ENCODE results near the gene P4HA2. TPM values are rescaled to one million over a fixed set of nuclear protein-coding genes. Genes with fewer than 3 reads are reported as not detected.
A peak's percentile ranks its signal among the peaks of the same experiment; 100 is the strongest.

Gene P4HA2
- total RNA-seq, 1 donor from 2014 or later = 68.7 TPM

GRCh38 chr5:132272311-132273210, 44.9 kb upstream of the P4HA2 start:
- peaks cover 17% of the 10 kb centered on the region for H3K36me3 Mint-ChIP-seq
- no peaks in the 10 kb centered on the region for H3K9me3 Mint-ChIP-seq
- H3K4me3 Mint-ChIP-seq = no peak overlapping the region
- H3K4me1 Mint-ChIP-seq = peaks cover 21% of the 10 kb centered on the region
- H3K27me3 Mint-ChIP-seq (ENCODE audit: low read depth) = no peaks in the 10 kb centered on the region
- TF ChIP-seq, protein P1, sequence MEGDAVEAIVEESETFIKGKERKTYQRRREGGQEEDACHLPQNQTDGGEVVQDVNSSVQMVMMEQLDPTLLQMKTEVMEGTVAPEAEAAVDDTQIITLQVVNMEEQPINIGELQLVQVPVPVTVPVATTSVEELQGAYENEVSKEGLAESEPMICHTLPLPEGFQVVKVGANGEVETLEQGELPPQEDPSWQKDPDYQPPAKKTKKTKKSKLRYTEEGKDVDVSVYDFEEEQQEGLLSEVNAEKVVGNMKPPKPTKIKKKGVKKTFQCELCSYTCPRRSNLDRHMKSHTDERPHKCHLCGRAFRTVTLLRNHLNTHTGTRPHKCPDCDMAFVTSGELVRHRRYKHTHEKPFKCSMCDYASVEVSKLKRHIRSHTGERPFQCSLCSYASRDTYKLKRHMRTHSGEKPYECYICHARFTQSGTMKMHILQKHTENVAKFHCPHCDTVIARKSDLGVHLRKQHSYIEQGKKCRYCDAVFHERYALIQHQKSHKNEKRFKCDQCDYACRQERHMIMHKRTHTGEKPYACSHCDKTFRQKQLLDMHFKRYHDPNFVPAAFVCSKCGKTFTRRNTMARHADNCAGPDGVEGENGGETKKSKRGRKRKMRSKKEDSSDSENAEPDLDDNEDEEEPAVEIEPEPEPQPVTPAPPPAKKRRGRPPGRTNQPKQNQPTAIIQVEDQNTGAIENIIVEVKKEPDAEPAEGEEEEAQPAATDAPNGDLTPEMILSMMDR (IDR thresholded peaks at IDR 0.05; ENCODE audit: unreplicated experiment) = peak; percentile 95
- peak in 1 of 2 experiments; percentile 88 for DNase-seq (ENCODE audit: low spot score in 2 of 2, unreplicated experiment in 2 of 2)
- peak overlapping the region; percentile 41 for H3K27ac Mint-ChIP-seq

- no peaks in the 10 kb centered on the region for H3K9me3 Mint-ChIP-seq
- H3K4me3 Mint-ChIP-seq = no peak overlapping the region
- H3K27ac Mint-ChIP-seq = no peak overlapping the region
- peaks cover 22% of the 10 kb centered on the region for H3K36me3 Mint-ChIP-seq
- TF ChIP-seq, protein P1 (IDR thresholded peaks at IDR 0.05; ENCODE audit: unreplicated experiment) = no peak
- peaks cover 17% of the 10 kb centered on the region for H3K4me1 Mint-ChIP-seq
- no peaks in the 10 kb centered on the region for H3K27me3 Mint-ChIP-seq (ENCODE audit: low read depth)
- DNase-seq (ENCODE audit: low spot score in 2 of 2, unreplicated experiment in 2 of 2) = peak in 1 of 2 experiments; percentile 29
Observed at GRCh38 chr5:132271251-132272246, 43.9 kb upstream of the P4HA2 start.

GRCh38 chr5:132270706-132271105, 43.1 kb upstream of the P4HA2 start:
- Mint-ChIP-seq H3K9me3 (no peaks in the 10 kb centered on the region), H3K4me3 (no peak overlapping the region), H3K4me1 (peaks cover 21% of the 10 kb centered on the region), H3K36me3 (peaks cover 26% of the 10 kb centered on the region), H3K27ac (peak overlapping the region; percentile 30), H3K27me3 (ENCODE audit: low read depth) (no peaks in the 10 kb centered on the region)
- DNase-seq (ENCODE audit: low spot score in 2 of 2, unreplicated experiment in 2 of 2) = peak in 1 of 2 experiments; percentile 24
- TF ChIP-seq, protein P1 (IDR thresholded peaks at IDR 0.05; ENCODE audit: unreplicated experiment) = no peak

- H3K4me1 Mint-ChIP-seq = peaks cover 25% of the 10 kb centered on the region
- peaks cover 24% of the 10 kb centered on the region for H3K36me3 Mint-ChIP-seq
- H3K4me3 Mint-ChIP-seq = no peak overlapping the region
- H3K27ac Mint-ChIP-seq = no peak overlapping the region
- no peaks in the 10 kb centered on the region for H3K9me3 Mint-ChIP-seq
- TF ChIP-seq, protein P1 (IDR thresholded peaks at IDR 0.05; ENCODE audit: unreplicated experiment) = no peak
- DNase-seq (ENCODE audit: low spot score in 2 of 2, unreplicated experiment in 2 of 2) = peak in 1 of 2 experiments; percentile 19
- H3K27me3 Mint-ChIP-seq (ENCODE audit: low read depth) = no peaks in the 10 kb centered on the region
Observed at GRCh38 chr5:132270335-132270665, 42.6 kb upstream of the P4HA2 start.

- DNase-seq (ENCODE audit: low spot score in 2 of 2, unreplicated experiment in 2 of 2) = peak in 1 of 2 experiments; percentile 20
- H3K27ac Mint-ChIP-seq = peak overlapping the region; percentile 43
- H3K9me3 Mint-ChIP-seq = no peaks in the 10 kb centered on the region
- peaks cover 21% of the 10 kb centered on the region for H3K36me3 Mint-ChIP-seq
- no peak overlapping the region for H3K4me3 Mint-ChIP-seq
- no peaks in the 10 kb centered on the region for H3K27me3 Mint-ChIP-seq (ENCODE audit: low read depth)
- TF ChIP-seq, protein P1 (IDR thresholded peaks at IDR 0.05; ENCODE audit: unreplicated experiment) = no peak
- peaks cover 30% of the 10 kb centered on the region for H3K4me1 Mint-ChIP-seq
Observed at GRCh38 chr5:132269635-132270334, 42.1 kb upstream of the P4HA2 start.

All from mesothelial cell of epicardium (in vitro differentiated cells).